ENCODE results near the gene LAMA5. TPM values are rescaled to one million over a fixed set of nuclear protein-coding genes. Genes with fewer than 3 reads are reported as not detected.
A peak's percentile ranks its signal among the peaks of the same experiment; 100 is the strongest.

The LAMA5 gene
- total and polyA plus RNA-seq, 9 donors = 4.7 to 115 (median 42.2) TPM

GRCh38 chr20:62353289-62354030, 13.7 kb downstream of the LAMA5 start:
- TF ChIP-seq EP300 (IDR thresholded peaks at IDR 0.05) (no peak), POLR2A (IDR thresholded peaks at IDR 0.05) (no peak), CTCF (IDR thresholded peaks at IDR 0.05) (no peak)
- H3K9me3 ChIP-seq = no peaks in the 10 kb centered on the region
- H3K36me3 ChIP-seq = no peaks in the 10 kb centered on the region
- 79 to 94% (median 88%) methylated on average over 11 to 16 of the region's 16 CpGs for WGBS, 3 donors
- no peak overlapping the region for H3K4me3 ChIP-seq
- peaks cover 17% of the 10 kb centered on the region for H3K4me1 ChIP-seq (ENCODE audit: insufficient read depth)
- H3K27me3 ChIP-seq = no peaks in the 10 kb centered on the region
- DNase-seq = peak in 1 of 5 donors; percentile 17
- intact Hi-C loops (cut with DNase I) = no loop called here
- no peak overlapping the region for H3K27ac ChIP-seq

GRCh38 chr20:62352402-62353288, 14.5 kb downstream of the LAMA5 start:
- Histone ChIP-seq H3K4me3 (no peak overlapping the region), H3K27ac (no peak overlapping the region), H3K27me3 (no peaks in the 10 kb centered on the region), H3K9me3 (no peaks in the 10 kb centered on the region), H3K4me1 (ENCODE audit: insufficient read depth) (peaks cover 17% of the 10 kb centered on the region), H3K36me3 (no peaks in the 10 kb centered on the region)
- peak in 2 of 5 donors; percentile 38 to 42 for DNase-seq
- TF ChIP-seq EP300 (IDR thresholded peaks at IDR 0.05) = no peak
- no peak for TF ChIP-seq POLR2A (IDR thresholded peaks at IDR 0.05)
- no peak for TF ChIP-seq CTCF (IDR thresholded peaks at IDR 0.05)
- intact Hi-C loops (cut with DNase I) = no loop called here
- 76 to 84% (median 79%) methylated on average over 41 to 43 of the region's 43 CpGs for WGBS, 3 donors

GRCh38 chr20:62351469-62352401, 15.4 kb downstream of the LAMA5 start:
- peak in 2 of 5 donors; percentile 21 to 24 for DNase-seq
- Histone ChIP-seq H3K27ac (no peak overlapping the region), H3K27me3 (no peaks in the 10 kb centered on the region), H3K9me3 (no peaks in the 10 kb centered on the region), H3K4me1 (ENCODE audit: insufficient read depth) (peaks cover 11% of the 10 kb centered on the region), H3K4me3 (no peak overlapping the region), H3K36me3 (no peaks in the 10 kb centered on the region)
- WGBS, 3 donors = 88 to 89% (median 89%) methylated on average over 60 of the region's 60 CpGs
- TF ChIP-seq POLR2A (IDR thresholded peaks at IDR 0.05) (no peak), EP300 (IDR thresholded peaks at IDR 0.05) (no peak), CTCF (IDR thresholded peaks at IDR 0.05) (no peak)
- intact Hi-C loops (cut with DNase I) = no loop called here

Measured in ovary (tissue), 9 donors.